ENCODE results near the gene RHOB. TPM values are rescaled to one million over a fixed set of nuclear protein-coding genes. Genes with fewer than 3 reads are reported as not detected.

The RHOB gene
- total and polyA plus RNA-seq, 4 donors: 82.6 to 634 (median 160) TPM

DNA sequence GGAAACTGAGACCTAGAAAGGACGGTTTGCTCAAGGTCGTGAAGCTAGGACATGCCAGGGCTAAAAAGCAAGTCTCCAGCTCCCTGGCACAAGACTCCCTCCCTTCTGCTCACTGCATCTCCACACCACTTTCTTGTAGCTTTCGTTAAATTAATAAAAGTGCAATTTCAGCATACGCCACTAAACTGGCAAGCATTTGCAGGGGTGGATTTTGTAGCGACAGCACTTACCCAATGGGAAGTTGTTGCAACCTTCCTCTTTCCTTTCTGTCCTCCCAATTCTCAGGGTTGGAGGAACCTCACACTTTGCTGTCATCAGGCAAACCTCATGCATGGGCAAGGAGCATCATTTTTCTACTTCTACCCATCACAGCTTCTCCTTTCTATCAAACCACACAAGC lies 7.4 kb upstream of the RHOB start (continued):
- TF ChIP-seq SP1 (IDR thresholded peaks at IDR 0.05) (peak; percentile 46), CTCF (IDR thresholded peaks at IDR 0.05; ENCODE audit: low read depth, low read length, missing input control) (peak; percentile 17), FOXA2 (IDR thresholded peaks at IDR 0.05) (no peak)

DNA sequence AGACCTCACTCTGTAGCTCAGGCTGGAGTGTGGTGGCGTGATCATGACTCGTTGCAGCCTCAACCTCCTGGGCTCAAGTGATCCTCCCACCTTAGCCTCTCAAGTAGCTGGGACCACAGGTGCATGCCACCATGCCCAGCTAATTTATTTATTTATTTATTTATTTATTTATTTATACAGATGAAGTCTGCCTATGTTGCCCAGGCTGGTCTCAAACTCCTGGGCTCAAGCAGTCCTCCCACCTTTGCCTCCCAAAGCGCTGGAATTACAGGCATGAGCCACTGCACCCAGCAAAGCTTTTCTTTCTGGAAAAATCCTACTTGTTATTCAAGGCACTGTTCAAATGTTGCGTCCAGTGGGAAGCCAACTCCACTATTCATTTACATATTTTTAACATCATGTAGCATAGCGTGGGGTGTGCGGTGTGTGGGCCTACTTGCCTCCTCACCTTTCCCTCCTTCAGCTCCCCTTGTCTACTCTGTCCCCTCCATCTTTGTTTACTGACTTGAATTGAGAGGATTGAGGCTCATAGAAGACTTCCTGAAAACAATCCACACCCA lies 6.8 kb upstream of the RHOB start:
- TF ChIP-seq JUND (IDR thresholded peaks at IDR 0.05) (no peak), TAF1 (conservative IDR thresholded peaks at IDR 0.05) (no peak), FOXA1 (IDR thresholded peaks at IDR 0.05) (no peak), FOXA2 (IDR thresholded peaks at IDR 0.05) (no peak)
- 92% methylated on average over 6 of the region's 6 CpGs for whole genome bisulfite sequencing
- Histone ChIP-seq H3K4me1 (ENCODE audit: control insufficient read depth in 4 of 4, insufficient read depth in 4 of 4, low read length in 3 of 4) (peaks cover 3 to 28% (median 12%) of the 10 kb centered on the region in 4 donors), H3K27me3 (ENCODE audit: control insufficient read depth in 4 of 4, insufficient read depth in 4 of 4, low read length in 3 of 4) (no peaks in the 10 kb centered on the region), H3K4me3 (ENCODE audit: low read depth in 1 of 3, low read length in 3 of 3) (no peak overlapping the region), H3K27ac (ENCODE audit: low read depth in 1 of 2, low read length in 2 of 2) (peak overlapping the region; percentile 23 to 73), H3K9me3 (ENCODE audit: control insufficient read depth in 4 of 4, low read length in 3 of 4) (no peaks in the 10 kb centered on the region), H3K36me3 (ENCODE audit: control insufficient read depth in 4 of 4, insufficient read depth in 3 of 4, low read depth in 1 of 4, low read length in 3 of 4) (no peaks in the 10 kb centered on the region), H3K9ac (ENCODE audit: low read depth in 1 of 2, low read length in 2 of 2) (no peak overlapping the region)
- peak; percentile 20 for DNase-seq (ENCODE audit: low spot score)

DNA sequence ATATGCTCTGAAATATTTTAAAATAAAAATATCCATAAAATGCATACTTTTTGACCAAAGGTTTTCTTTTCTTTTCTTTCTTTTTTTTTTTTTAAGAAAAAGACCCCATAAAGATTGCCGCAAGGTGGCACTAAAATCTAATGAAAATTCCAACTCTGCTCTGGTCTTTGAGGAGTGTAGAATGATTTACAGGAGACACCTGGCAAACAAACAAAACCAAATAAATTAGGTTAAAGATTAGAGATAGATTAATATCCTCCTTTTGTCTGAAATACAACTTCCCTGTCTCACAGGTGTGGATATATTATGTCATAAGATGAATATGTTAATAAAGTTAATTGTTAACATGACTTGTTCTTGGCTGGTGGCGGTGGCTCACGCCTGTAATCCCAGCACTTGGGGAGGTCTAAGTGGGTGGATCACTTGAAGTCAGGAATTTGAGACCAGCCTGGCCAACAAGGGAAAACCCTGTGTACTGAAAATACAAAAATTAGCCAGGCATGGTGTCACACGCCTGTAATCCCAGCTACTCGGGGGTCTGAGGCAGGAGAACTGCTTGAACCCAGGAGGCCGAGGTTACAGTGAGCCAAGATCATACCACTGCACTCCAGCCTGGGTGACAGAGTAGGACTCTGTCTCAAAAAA lies 3.5 kb upstream of the RHOB start:
- Histone ChIP-seq H3K36me3 (ENCODE audit: control insufficient read depth in 4 of 4, insufficient read depth in 3 of 4, low read depth in 1 of 4, low read length in 3 of 4) (peaks cover 0 to 1% (median 0%) of the 10 kb centered on the region in 4 donors), H3K27ac (ENCODE audit: low read depth in 1 of 2, low read length in 2 of 2) (peak overlapping the region; percentile 55 to 82), H3K9me3 (ENCODE audit: control insufficient read depth in 4 of 4, low read length in 3 of 4) (no peaks in the 10 kb centered on the region), H3K4me3 (ENCODE audit: low read depth in 1 of 3, low read length in 3 of 3) (no peak overlapping the region), H3K4me1 (ENCODE audit: control insufficient read depth in 4 of 4, insufficient read depth in 4 of 4, low read length in 3 of 4) (peaks cover 5 to 24% (median 16%) of the 10 kb centered on the region in 4 donors), H3K27me3 (ENCODE audit: control insufficient read depth in 4 of 4, insufficient read depth in 4 of 4, low read length in 3 of 4) (no peaks in the 10 kb centered on the region), H3K9ac (ENCODE audit: low read depth in 1 of 2, low read length in 2 of 2) (peak overlapping the region in 1 of 2 donors; percentile 84)
- TF ChIP-seq FOXA2 (IDR thresholded peaks at IDR 0.05) (peak; percentile 29), CTCF (IDR thresholded peaks at IDR 0.05; ENCODE audit: low read depth, low read length, missing input control) (peak; percentile 46), HNF4A (conservative IDR thresholded peaks at IDR 0.05) (peak; percentile 56 to 73), JUND (IDR thresholded peaks at IDR 0.05) (peak; percentile 63 to 85), RAD21 (IDR thresholded peaks at IDR 0.05) (peak; percentile 77 to 87), TAF1 (conservative IDR thresholded peaks at IDR 0.05) (no peak), EGR1 (IDR thresholded peaks at IDR 0.05; ENCODE audit: low read depth in 2 of 2) (peak in 1 of 2 donors; percentile 34), HNF4G (IDR thresholded peaks at IDR 0.05) (no peak), SP1 (IDR thresholded peaks at IDR 0.05) (peak; percentile 77), RXRA (IDR thresholded peaks at IDR 0.05) (peak; percentile 73 to 85), GABPA (IDR thresholded peaks at IDR 0.05 in 1 of 2, conservative IDR thresholded peaks at IDR 0.05 in 1 of 2) (no peak), NR2F2 (IDR thresholded peaks at IDR 0.05) (peak; percentile 16), YY1 (IDR thresholded peaks at IDR 0.05) (peak; percentile 37), FOXA1 (IDR thresholded peaks at IDR 0.05) (no peak)
- TF ChIP-seq, protein P1, sequence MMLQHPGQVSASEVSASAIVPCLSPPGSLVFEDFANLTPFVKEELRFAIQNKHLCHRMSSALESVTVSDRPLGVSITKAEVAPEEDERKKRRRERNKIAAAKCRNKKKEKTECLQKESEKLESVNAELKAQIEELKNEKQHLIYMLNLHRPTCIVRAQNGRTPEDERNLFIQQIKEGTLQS (IDR thresholded peaks at IDR 0.05): no peak
- TF ChIP-seq, protein P2, sequence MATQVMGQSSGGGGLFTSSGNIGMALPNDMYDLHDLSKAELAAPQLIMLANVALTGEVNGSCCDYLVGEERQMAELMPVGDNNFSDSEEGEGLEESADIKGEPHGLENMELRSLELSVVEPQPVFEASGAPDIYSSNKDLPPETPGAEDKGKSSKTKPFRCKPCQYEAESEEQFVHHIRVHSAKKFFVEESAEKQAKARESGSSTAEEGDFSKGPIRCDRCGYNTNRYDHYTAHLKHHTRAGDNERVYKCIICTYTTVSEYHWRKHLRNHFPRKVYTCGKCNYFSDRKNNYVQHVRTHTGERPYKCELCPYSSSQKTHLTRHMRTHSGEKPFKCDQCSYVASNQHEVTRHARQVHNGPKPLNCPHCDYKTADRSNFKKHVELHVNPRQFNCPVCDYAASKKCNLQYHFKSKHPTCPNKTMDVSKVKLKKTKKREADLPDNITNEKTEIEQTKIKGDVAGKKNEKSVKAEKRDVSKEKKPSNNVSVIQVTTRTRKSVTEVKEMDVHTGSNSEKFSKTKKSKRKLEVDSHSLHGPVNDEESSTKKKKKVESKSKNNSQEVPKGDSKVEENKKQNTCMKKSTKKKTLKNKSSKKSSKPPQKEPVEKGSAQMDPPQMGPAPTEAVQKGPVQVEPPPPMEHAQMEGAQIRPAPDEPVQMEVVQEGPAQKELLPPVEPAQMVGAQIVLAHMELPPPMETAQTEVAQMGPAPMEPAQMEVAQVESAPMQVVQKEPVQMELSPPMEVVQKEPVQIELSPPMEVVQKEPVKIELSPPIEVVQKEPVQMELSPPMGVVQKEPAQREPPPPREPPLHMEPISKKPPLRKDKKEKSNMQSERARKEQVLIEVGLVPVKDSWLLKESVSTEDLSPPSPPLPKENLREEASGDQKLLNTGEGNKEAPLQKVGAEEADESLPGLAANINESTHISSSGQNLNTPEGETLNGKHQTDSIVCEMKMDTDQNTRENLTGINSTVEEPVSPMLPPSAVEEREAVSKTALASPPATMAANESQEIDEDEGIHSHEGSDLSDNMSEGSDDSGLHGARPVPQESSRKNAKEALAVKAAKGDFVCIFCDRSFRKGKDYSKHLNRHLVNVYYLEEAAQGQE (IDR thresholded peaks at IDR 0.05): peak; percentile 19
- TF ChIP-seq, protein P3, sequence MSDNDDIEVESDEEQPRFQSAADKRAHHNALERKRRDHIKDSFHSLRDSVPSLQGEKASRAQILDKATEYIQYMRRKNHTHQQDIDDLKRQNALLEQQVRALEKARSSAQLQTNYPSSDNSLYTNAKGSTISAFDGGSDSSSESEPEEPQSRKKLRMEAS (IDR thresholded peaks at IDR 0.05): peak; percentile 44
- TF ChIP-seq, protein P4, sequence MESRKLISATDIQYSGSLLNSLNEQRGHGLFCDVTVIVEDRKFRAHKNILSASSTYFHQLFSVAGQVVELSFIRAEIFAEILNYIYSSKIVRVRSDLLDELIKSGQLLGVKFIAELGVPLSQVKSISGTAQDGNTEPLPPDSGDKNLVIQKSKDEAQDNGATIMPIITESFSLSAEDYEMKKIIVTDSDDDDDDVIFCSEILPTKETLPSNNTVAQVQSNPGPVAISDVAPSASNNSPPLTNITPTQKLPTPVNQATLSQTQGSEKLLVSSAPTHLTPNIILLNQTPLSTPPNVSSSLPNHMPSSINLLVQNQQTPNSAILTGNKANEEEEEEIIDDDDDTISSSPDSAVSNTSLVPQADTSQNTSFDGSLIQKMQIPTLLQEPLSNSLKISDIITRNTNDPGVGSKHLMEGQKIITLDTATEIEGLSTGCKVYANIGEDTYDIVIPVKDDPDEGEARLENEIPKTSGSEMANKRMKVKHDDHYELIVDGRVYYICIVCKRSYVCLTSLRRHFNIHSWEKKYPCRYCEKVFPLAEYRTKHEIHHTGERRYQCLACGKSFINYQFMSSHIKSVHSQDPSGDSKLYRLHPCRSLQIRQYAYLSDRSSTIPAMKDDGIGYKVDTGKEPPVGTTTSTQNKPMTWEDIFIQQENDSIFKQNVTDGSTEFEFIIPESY (IDR thresholded peaks at IDR 0.05): peak; percentile 34
- 20% methylated on average over 6 of the region's 6 CpGs for whole genome bisulfite sequencing
- DNase-seq (ENCODE audit: low spot score): peak; percentile 32

Data from liver (tissue), 9 donors.